Lower lobe of right lung (tissue), 2 donors: ENCODE data around the gene CITED4. TPM values are rescaled to one million over a fixed set of nuclear protein-coding genes. Genes with fewer than 3 reads are reported as not detected.

Experiments used
- ATAC-seq, 2 donors: fragments of 200-7000 bp; cut with Tn5 transposase; one replicate each; pipeline ENCODE4 v1.9.1; 2020 to 2022; ENCODE audit warnings: mild to moderate bottlenecking in 2 of 2, moderate library complexity in 2 of 2
- DNase-seq: peaks from one replicate; pipeline ENCODE4 v3.0.0-alpha.2; 2020
- H3K27ac ChIP-seq: fragments of 200-600 bp; one replicate; pipeline ENCODE4 v1.8.0; 2022
- H3K27me3 ChIP-seq: fragments of 200-600 bp; one replicate; pipeline ENCODE4 v1.8.0; 2022; ENCODE audit warnings: low read depth
- H3K36me3 ChIP-seq: fragments of 200-600 bp; one replicate; pipeline ENCODE4 v1.8.0; 2022; ENCODE audit warnings: mild to moderate bottlenecking
- H3K4me1 ChIP-seq: fragments of 200-600 bp; one replicate; pipeline ENCODE4 v1.8.0; 2022
- H3K4me3 ChIP-seq: fragments of 200-600 bp; one replicate; pipeline ENCODE4 v1.8.0; 2022; ENCODE audit warnings: mild to moderate bottlenecking
- H3K9me3 ChIP-seq: fragments of 200-600 bp; one replicate; pipeline ENCODE4 v1.8.0; 2022
- CTCF ChIP-seq: fragments of 200-600 bp; IDR thresholded peaks from one replicate; pipeline ENCODE4 v1.8.0; 2022; ENCODE audit warnings: antibody characterized with exemption, mild to moderate bottlenecking
- intact Hi-C: fragments of 100-400 bp; cut with DNase I; formaldehyde crosslinking; loops from one replicate; pipeline ENCODE4 v1.11.0; 2022
- total RNA-seq: library from RNA; stranded (reverse); fragmentation: NEBNext Ultra II Directional; extraction: Animal tissue kit (Norgen Biotek cat#: 25700); gene quantifications from one replicate; pipeline ENCODE4 v1.2.1, GENCODE V29; 2021
- donor health status: DM: no; HTN: yes; CAD: no; lungs with severe emphysema.

The CITED4 gene
- total RNA-seq, 1 donor from 2014 or later, result 13.9 TPM

DNA sequence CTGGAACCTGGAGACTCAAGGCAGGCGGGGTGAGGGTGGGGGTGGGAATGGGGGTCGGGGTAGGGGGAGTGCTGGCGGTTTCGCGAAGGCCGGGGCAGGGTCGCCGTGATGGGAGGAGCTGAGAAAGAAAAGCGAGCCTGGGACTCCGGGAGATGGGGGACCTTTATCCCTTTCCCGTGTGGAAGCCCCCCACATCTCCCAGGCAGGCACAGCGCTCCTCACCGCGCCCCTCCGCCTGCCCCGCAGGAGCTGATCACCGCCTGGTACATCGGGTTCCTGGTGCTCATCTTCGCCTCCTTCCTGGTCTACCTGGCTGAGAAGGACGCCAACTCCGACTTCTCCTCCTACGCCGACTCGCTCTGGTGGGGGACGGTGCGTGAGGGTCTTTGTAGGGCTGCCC lies 43.1 kb downstream of the CITED4 start:
- Histone ChIP-seq H3K9me3 (no peaks in the 10 kb centered on the region), H3K36me3 (no peaks in the 10 kb centered on the region), H3K4me1 (peaks cover 9% of the 10 kb centered on the region), H3K27me3 (no peaks in the 10 kb centered on the region), H3K27ac (no peak overlapping the region), H3K4me3 (peak overlapping the region; percentile 56)
- DNase-seq (no peak), ATAC-seq (no peak)
- intact Hi-C loops, result no loop called here
- TF ChIP-seq CTCF, result no peak

DNA sequence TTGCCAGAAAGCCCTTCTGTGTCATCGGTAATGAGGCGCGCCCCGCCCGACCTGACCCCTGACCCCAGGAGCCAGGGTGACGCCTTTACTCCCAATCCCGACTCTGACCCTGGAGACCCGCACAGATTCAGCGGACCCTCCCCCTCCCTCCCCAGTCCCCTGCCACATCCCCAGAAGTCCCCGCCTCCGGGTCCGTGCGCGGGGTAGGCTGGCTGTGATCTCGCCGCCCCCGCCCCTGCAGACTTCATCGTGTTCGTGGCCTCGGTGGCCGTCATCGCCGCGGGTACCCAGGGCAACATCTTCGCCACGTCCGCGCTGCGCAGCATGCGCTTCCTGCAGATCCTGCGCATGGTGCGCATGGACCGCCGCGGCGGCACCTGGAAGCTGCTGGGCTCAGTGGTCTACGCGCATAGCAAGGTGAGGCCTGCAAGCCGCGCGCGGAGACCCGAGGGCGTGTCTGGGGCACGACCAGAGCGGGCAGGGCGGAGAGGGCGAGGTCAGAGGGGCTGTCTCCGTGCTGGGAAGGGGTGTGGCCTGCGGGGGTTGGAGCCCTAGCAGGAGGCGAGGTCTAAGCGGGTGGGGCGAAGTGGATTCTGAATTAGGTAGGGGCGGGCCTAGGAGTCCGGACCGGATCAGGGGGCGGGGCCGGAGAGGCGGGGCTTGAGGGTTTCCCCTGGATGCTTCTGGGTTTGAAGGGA lies 43.8 kb downstream of the CITED4 start:
- Histone ChIP-seq H3K9me3 (no peaks in the 10 kb centered on the region), H3K4me3 (peak overlapping the region; percentile 56), H3K27me3 (no peaks in the 10 kb centered on the region), H3K36me3 (no peaks in the 10 kb centered on the region), H3K27ac (no peak overlapping the region), H3K4me1 (peaks cover 9% of the 10 kb centered on the region)
- no peak for TF ChIP-seq CTCF
- peak; percentile 87 to 93 for ATAC-seq
- peak; percentile 82 for DNase-seq
- intact Hi-C loops, result no loop called here

DNA sequence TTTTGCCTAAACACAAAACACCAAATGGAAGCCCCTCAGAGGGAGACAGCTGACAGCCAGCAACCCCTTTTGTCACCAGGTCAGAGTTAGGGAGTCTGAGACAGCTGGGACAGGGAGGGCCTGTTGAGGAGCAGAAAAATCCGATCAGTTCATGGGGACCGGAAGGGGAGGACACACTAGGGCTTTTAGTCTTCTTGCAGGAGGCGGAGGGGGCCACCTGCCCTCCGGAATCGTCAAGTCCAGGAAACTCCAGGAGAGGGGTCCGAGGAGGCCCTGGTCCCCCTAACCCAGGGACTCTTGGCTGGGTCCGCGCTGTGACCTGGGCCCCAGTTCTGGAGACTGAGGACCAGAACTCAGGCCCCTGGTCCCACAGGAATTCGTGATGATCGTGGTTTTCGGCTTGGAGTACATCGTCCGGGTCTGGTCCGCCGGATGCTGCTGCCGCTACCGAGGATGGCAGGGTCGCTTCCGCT lies 44.3 kb downstream of the CITED4 start:
- intact Hi-C loops, result no loop called here
- Histone ChIP-seq H3K27me3 (no peaks in the 10 kb centered on the region), H3K4me1 (peaks cover 9% of the 10 kb centered on the region), H3K36me3 (no peaks in the 10 kb centered on the region), H3K9me3 (no peaks in the 10 kb centered on the region), H3K27ac (no peak overlapping the region), H3K4me3 (peak overlapping the region; percentile 56)
- ATAC-seq, result no peak
- no peak for TF ChIP-seq CTCF
- DNase-seq, result no peak

DNA sequence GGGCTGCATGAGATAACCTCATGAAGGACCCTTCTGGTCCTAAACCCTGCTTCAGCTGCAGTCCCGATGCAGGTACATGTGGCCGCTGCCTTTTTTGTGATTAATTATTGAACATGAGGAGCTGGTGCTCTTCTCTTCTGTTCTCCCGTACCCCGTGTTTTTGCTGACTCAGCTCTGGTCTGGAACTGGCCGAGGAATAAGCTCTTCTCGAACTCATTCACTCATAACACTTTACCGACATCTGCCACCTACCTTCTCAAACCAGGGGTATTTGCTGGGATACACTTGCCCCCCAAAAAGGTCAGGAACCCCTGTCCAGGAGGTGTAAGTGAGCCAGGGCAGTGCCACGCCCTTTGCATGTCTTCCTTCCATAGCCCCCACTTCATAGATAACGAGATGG lies 46.7 kb downstream of the CITED4 start:
- H3K4me1 ChIP-seq, result peaks cover 9% of the 10 kb centered on the region

More for the DNA sequence above, 46.7 kb downstream of the CITED4 start:
- no peaks in the 10 kb centered on the region for H3K36me3 ChIP-seq
- intact Hi-C loops, result no loop called here
- H3K4me3 ChIP-seq, result no peak overlapping the region
- TF ChIP-seq CTCF, result no peak
- no peak overlapping the region for H3K27ac ChIP-seq
- no peaks in the 10 kb centered on the region for H3K27me3 ChIP-seq
- no peaks in the 10 kb centered on the region for H3K9me3 ChIP-seq
- ATAC-seq, result no peak
- DNase-seq, result no peak

Other genes with a start within 250 kb of the CITED4 start
- gene RIMS3, start 196.7 kb downstream of the CITED4 start, total RNA-seq, result 4.6 TPM
- gene NFYC, start 170.7 kb downstream of the CITED4 start, total RNA-seq, result 54.2 TPM
- 0.89 TPM for gene KCNQ4, start 78.6 kb downstream of the CITED4 start, total RNA-seq
- gene CTPS1, start 117.3 kb upstream of the CITED4 start, total RNA-seq, result 16.2 TPM
- 4.8 TPM for gene SLFNL1, start 159.4 kb upstream of the CITED4 start, total RNA-seq